Measurements from ENCODE around the gene MFAP1.
"Not testable (repeated sequence)": the region's sequence is repeated elsewhere in the genome, so short reads cannot be mapped to it uniquely, and the experiment has no call there.

DNA sequence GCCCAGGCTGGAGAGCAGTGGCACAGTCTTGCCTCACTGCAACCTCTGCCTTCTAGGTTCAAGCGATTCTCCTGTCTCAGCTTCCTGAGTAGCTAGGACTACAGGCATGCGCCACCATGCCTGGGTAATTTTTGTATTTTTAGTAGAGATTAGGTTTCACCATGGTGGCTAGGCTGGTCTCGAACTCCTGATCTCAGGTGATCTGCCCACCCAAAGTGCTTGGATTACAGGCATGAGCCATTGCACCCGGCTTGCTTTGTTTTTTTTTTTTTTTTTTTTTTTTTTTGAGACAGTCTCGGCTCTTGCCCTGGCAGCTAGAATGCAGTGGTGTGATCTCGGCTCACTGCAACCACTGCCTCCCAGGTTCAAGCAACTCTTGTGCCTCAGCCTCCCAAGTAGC is 8.0 kb upstream of the MFAP1 start:
- not testable (repeated sequence) for TF ChIP-seq POLR2A, POLR2AphosphoS5 (IDR thresholded peaks at IDR 0.05)
- TF ChIP-seq, protein P1, sequence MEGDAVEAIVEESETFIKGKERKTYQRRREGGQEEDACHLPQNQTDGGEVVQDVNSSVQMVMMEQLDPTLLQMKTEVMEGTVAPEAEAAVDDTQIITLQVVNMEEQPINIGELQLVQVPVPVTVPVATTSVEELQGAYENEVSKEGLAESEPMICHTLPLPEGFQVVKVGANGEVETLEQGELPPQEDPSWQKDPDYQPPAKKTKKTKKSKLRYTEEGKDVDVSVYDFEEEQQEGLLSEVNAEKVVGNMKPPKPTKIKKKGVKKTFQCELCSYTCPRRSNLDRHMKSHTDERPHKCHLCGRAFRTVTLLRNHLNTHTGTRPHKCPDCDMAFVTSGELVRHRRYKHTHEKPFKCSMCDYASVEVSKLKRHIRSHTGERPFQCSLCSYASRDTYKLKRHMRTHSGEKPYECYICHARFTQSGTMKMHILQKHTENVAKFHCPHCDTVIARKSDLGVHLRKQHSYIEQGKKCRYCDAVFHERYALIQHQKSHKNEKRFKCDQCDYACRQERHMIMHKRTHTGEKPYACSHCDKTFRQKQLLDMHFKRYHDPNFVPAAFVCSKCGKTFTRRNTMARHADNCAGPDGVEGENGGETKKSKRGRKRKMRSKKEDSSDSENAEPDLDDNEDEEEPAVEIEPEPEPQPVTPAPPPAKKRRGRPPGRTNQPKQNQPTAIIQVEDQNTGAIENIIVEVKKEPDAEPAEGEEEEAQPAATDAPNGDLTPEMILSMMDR (IDR thresholded peaks at IDR 0.05), result not testable (repeated sequence)

Data from upper lobe of left lung (tissue), 4 donors.